K562 (cell line): ENCODE measurements around the gene EZH2. TPM values are rescaled to one million over a fixed set of nuclear protein-coding genes. Genes with fewer than 3 reads are reported as not detected.
A peak's percentile ranks its signal among the peaks of the same experiment; 100 is the strongest.

ENCODE experiments used
- ARNT ChIP-seq, 2 experiments: fragments of 450-650 bp; IDR thresholded peaks; 2 replicates each; pipeline ENCODE4 v1.6.1; 2016; ENCODE audit warnings: mild to moderate bottlenecking in 1 of 2
- CC2D1A ChIP-seq: fragments of 450-650 bp; IDR thresholded peaks from 2 replicates; pipeline ENCODE4 v1.6.1; 2017; ENCODE audit warnings: mild to moderate bottlenecking
- CHD1 ChIP-seq: fragments of 200-600 bp; sonication (generic); IDR thresholded peaks from one replicate; pipeline ENCODE4 v1.6.1; 2012; ENCODE audit warnings: mild to moderate bottlenecking, moderate library complexity, low read length, inconsistent platforms
- CREB5 ChIP-seq: fragments of 250-450 bp; sonication (Bioruptor Pico); IDR thresholded peaks from 2 replicates; pipeline ENCODE4 v1.5.0; 2020; ENCODE audit warnings: mild to moderate bottlenecking
- FOS ChIP-seq: IDR thresholded peaks from 3 replicates; pipeline ENCODE4 v1.6.1; 2011; ENCODE audit not compliant: insufficient read length; ENCODE audit errors: extremely low read depth
- HDGF ChIP-seq: fragments of 450-650 bp; IDR thresholded peaks from 2 replicates; pipeline ENCODE4 v1.6.1; 2016
- HMGN3 ChIP-seq: IDR thresholded peaks from 2 replicates; pipeline ENCODE4 v1.6.1; 2011; ENCODE audit warnings: borderline replicate concordance, low read depth, mild to moderate bottlenecking, mixed read lengths, low read length; ENCODE audit not compliant: insufficient read length; ENCODE audit errors: extremely low read depth
- NFIX ChIP-seq: fragments of 250-450 bp; sonication (Bioruptor Pico); IDR thresholded peaks from 2 replicates; pipeline ENCODE4 v1.4.0; 2020; ENCODE audit warnings: low read depth, mild to moderate bottlenecking, moderate library complexity
- POLR3A ChIP-seq: IDR thresholded peaks from 2 replicates; pipeline ENCODE4 v1.6.1; 2011; ENCODE audit warnings: borderline replicate concordance, mild to moderate bottlenecking, moderate library complexity; ENCODE audit not compliant: insufficient read length, insufficient read depth; ENCODE audit errors: extremely low read depth
- PTRF ChIP-seq: fragments of 450-650 bp; IDR thresholded peaks from 2 replicates; pipeline ENCODE4 v1.6.1; 2016; ENCODE audit warnings: mild to moderate bottlenecking, missing genetic modification characterization, missing compliant biosample characterization
- RAD21 ChIP-seq, 2 experiments: fragments of 250-450 bp in 1 of 2; fragments of 450-650 bp in 1 of 2; sonication (Bioruptor Pico) in 1 of 2; formaldehyde crosslinking in 1 of 2; IDR thresholded peaks in 1 of 2; conservative IDR thresholded peaks in 1 of 2; 2 replicates each; pipeline versions ENCODE4 v1.4.0 to v1.8.0; 2020 to 2022; ENCODE audit warnings: mild to moderate bottlenecking in 2 of 2, moderate library complexity in 1 of 2
- RBM25 ChIP-seq: fragments of 200-400 bp; formaldehyde crosslinking; IDR thresholded peaks from 2 replicates; pipeline ENCODE4 v1.6.1; 2018; ENCODE audit warnings: low read length, low read depth, moderate library complexity; ENCODE audit not compliant: severe bottlenecking
- SMARCA4 ChIP-seq: fragments of 450-650 bp; IDR thresholded peaks from 2 replicates; pipeline ENCODE4 v1.6.1; 2016
- SMC3 ChIP-seq: conservative IDR thresholded peaks from 2 replicates; pipeline ENCODE4 v1.6.1; 2011; ENCODE audit warnings: low read depth, low read length, improper control_type of control experiment; ENCODE audit not compliant: insufficient read depth
- SRSF9 ChIP-seq: fragments of 200-400 bp; formaldehyde crosslinking; IDR thresholded peaks from 2 replicates; pipeline ENCODE4 v1.6.1; 2017; ENCODE audit warnings: low read depth, low read length, borderline replicate concordance
- ZC3H11A ChIP-seq: IDR thresholded peaks from 2 replicates; pipeline ENCODE4 v1.6.1; 2012; ENCODE audit warnings: low read depth, low read length, improper control_type of control experiment
- ZNF23 ChIP-seq: fragments of 250-450 bp; sonication (Bioruptor Pico); IDR thresholded peaks from 2 replicates; pipeline ENCODE4 v1.4.0; 2020; ENCODE audit warnings: mild to moderate bottlenecking
- ZNF436 ChIP-seq: fragments of 250-450, 450-650 bp; sonication (Bioruptor Pico); formaldehyde crosslinking; IDR thresholded peaks from 2 replicates; pipeline ENCODE4 v1.7.0; 2020; ENCODE audit warnings: mild to moderate bottlenecking
- ZNF444 ChIP-seq: fragments of 250-450 bp; sonication (Bioruptor Pico); IDR thresholded peaks from 2 replicates; pipeline ENCODE4 v1.4.0; 2020; ENCODE audit warnings: mild to moderate bottlenecking, moderate library complexity
- polyA plus RNA-seq, 8 experiments: library from polyadenylated mRNA; depleted of rRNA in 4 of 8; stranded (reverse) in 5 of 8; unstranded in 3 of 8; fragments of >200 nt; fragmentation: Nextera tagmentation in 2 of 8; fragmentation: Illumina TruSeq in 1 of 8; extraction: Ambion mirVana in 2 of 8; extraction: Trizol in 1 of 8; gene quantifications; 2 replicates each; pipeline versions ENCODE4 v1.2.1 to v1.2.3, GENCODE V29; 2011 to 2014; ENCODE audit warnings: inconsistent platforms in 1 of 8, missing spikeins in 1 of 8
- total RNA-seq, 7 experiments: library from RNA; depleted of rRNA in 6 of 7; stranded (reverse); fragments of >200 nt in 6 of 7; fragmentation: Illumina TruSeq in 2 of 7; extraction: Trizol in 2 of 7; gene quantifications; 2 replicates each; pipeline versions ENCODE4 v1.2.1 to v1.2.3, GENCODE V29; 2011 to 2021; ENCODE audit warnings: low replicate concordance in 1 of 7
- TF ChIP-seq, protein P1 (sequence below): IDR thresholded peaks from 3 replicates; pipeline ENCODE4 v1.6.1; 2011; ENCODE audit warnings: borderline replicate concordance, mild to moderate bottlenecking; ENCODE audit not compliant: insufficient read length, insufficient read depth
- TF ChIP-seq, protein P2 (sequence below): fragments of 250-450 bp; sonication (Bioruptor Pico); IDR thresholded peaks from 2 replicates; pipeline ENCODE4 v1.4.0; 2020; ENCODE audit warnings: mild to moderate bottlenecking, moderate library complexity
- TF ChIP-seq, protein P3 (sequence below): fragments of 450-650 bp; formaldehyde crosslinking; conservative IDR thresholded peaks from 2 replicates; pipeline ENCODE4 v1.4.0; 2022; ENCODE audit warnings: mild to moderate bottlenecking, missing genetic modification characterization

Gene EZH2
- total and polyA plus RNA-seq, 9 of the 15 experiments (the other 6 are each of a cell fraction or from before 2014, with no cell fraction given): 48.7 to 175 (median 98.6) TPM

DNA sequence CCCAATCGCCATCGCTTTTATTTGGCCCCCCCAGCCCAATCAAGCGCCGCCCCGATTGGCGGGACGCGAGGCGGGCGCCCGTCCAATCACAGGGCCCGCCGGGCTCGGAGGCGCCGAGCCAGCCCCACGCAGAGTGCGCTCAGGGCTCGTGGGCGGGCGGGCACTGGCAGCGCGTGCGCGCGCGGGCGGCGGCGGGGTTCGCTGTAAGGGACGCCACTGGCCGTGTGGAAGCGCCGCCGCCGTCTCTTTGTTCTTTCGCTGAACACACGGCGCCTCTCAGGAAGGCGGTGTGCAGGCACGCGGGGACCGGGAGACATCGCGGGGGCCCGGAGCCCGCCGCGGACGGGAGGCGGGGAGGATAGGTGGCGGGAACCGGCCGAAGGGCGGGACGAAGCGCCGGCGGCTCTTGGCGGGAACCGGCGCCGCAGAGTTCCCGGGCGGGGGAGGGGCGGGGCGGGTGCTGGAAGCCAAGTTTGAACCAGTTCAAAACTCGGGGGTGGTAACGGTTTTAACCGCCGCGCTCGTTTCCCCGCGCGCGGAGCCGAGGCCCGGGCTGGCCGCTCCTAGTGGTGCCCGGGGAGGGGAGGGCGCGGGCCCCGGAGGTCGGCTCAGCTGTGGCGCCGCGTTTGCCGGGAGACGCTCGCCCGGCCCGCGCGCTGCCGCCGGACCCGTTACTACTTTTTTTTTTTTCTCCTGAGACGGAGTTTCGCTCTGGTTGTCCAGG is 370 bp upstream of the EZH2 start (continued):
- TF ChIP-seq RAD21 (CRISPR knock-in tag; conservative IDR thresholded peaks at IDR 0.05 in 1 of 2, IDR thresholded peaks at IDR 0.05 in 1 of 2) (peak in 1 of 2 experiments; percentile 22; a peak in 1 of 4 replicates), SRSF9 (no peak), CHD1 (peak; percentile 72), ZNF23 (CRISPR knock-in tag) (no peak), HDGF (no peak), ZNF436 (CRISPR knock-in tag) (no peak), FOS (peak; percentile 88), POLR3A (no peak), SMARCA4 (no peak), HMGN3 (peak; percentile 76), CC2D1A (peak; percentile 88), CREB5 (CRISPR knock-in tag) (no peak), ZNF444 (no peak), PTRF (tag) (no peak), ZC3H11A (no peak), ARNT (IDR thresholded peaks at IDR 0.05) (no peak), NFIX (CRISPR knock-in tag) (no peak), RBM25 (peak; percentile 100), SMC3 (no peak)
- TF ChIP-seq, protein P1, sequence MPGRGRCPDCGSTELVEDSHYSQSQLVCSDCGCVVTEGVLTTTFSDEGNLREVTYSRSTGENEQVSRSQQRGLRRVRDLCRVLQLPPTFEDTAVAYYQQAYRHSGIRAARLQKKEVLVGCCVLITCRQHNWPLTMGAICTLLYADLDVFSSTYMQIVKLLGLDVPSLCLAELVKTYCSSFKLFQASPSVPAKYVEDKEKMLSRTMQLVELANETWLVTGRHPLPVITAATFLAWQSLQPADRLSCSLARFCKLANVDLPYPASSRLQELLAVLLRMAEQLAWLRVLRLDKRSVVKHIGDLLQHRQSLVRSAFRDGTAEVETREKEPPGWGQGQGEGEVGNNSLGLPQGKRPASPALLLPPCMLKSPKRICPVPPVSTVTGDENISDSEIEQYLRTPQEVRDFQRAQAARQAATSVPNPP: no peak
- TF ChIP-seq, protein P2, sequence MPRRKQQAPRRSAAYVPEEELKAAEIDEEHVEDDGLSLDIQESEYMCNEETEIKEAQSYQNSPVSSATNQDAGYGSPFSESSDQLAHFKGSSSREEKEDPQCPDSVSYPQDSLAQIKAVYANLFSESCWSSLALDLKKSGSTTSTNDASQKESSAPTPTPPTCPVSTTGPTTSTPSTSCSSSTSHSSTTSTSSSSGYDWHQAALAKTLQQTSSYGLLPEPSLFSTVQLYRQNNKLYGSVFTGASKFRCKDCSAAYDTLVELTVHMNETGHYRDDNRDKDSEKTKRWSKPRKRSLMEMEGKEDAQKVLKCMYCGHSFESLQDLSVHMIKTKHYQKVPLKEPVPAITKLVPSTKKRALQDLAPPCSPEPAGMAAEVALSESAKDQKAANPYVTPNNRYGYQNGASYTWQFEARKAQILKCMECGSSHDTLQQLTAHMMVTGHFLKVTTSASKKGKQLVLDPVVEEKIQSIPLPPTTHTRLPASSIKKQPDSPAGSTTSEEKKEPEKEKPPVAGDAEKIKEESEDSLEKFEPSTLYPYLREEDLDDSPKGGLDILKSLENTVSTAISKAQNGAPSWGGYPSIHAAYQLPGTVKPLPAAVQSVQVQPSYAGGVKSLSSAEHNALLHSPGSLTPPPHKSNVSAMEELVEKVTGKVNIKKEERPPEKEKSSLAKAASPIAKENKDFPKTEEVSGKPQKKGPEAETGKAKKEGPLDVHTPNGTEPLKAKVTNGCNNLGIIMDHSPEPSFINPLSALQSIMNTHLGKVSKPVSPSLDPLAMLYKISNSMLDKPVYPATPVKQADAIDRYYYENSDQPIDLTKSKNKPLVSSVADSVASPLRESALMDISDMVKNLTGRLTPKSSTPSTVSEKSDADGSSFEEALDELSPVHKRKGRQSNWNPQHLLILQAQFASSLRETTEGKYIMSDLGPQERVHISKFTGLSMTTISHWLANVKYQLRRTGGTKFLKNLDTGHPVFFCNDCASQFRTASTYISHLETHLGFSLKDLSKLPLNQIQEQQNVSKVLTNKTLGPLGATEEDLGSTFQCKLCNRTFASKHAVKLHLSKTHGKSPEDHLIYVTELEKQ (CRISPR knock-in tag): no peak
- TF ChIP-seq, protein P3, sequence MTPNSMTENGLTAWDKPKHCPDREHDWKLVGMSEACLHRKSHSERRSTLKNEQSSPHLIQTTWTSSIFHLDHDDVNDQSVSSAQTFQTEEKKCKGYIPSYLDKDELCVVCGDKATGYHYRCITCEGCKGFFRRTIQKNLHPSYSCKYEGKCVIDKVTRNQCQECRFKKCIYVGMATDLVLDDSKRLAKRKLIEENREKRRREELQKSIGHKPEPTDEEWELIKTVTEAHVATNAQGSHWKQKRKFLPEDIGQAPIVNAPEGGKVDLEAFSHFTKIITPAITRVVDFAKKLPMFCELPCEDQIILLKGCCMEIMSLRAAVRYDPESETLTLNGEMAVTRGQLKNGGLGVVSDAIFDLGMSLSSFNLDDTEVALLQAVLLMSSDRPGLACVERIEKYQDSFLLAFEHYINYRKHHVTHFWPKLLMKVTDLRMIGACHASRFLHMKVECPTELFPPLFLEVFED (CRISPR knock-in tag): no peak
